HG02623 (cell line): ENCODE results near the gene PMEPA1.

Source experiments
- ATAC-seq: cut with Tn5 transposase; IDR thresholded peaks from one replicate; pipeline ENCODE4 v1.9.1; 2021; ENCODE audit warnings: moderate library complexity; ENCODE audit not compliant: unreplicated experiment

The PMEPA1 gene

GRCh38 chr20:57680131-57680716, 29.6 kb downstream of the PMEPA1 start:
- peak; percentile 35 for ATAC-seq

GRCh38 chr20:57679113-57679512, 30.7 kb downstream of the PMEPA1 start:
- no peak for ATAC-seq

- no peak for ATAC-seq
Observed at GRCh38 chr20:57678340-57678739, 31.5 kb downstream of the PMEPA1 start.

GRCh38 chr20:57677584-57677982, 32.2 kb downstream of the PMEPA1 start:
- no peak for ATAC-seq

GRCh38 chr20:57676589-57677583, 32.9 kb downstream of the PMEPA1 start:
- no peak for ATAC-seq

- no peak for ATAC-seq
Observed at GRCh38 chr20:57675773-57676172, 34.0 kb downstream of the PMEPA1 start.

- no peak for ATAC-seq
Observed at GRCh38 chr20:57672953-57673575, 36.8 kb downstream of the PMEPA1 start.

- no peak for ATAC-seq
Observed at GRCh38 chr20:57672164-57672563, 37.7 kb downstream of the PMEPA1 start.

GRCh38 chr20:57671662-57672061, 38.2 kb downstream of the PMEPA1 start:
- no peak for ATAC-seq

- no peak for ATAC-seq
Observed at GRCh38 chr20:57671072-57671391, 38.8 kb downstream of the PMEPA1 start.

- no peak for ATAC-seq
Observed at GRCh38 chr20:57670288-57671071, 39.3 kb downstream of the PMEPA1 start.

GRCh38 chr20:57669632-57670031, 40.2 kb downstream of the PMEPA1 start:
- ATAC-seq, result no peak

GRCh38 chr20:57667924-57668782, 41.7 kb downstream of the PMEPA1 start:
- ATAC-seq, result no peak

- ATAC-seq, result no peak
Observed at GRCh38 chr20:57667388-57667787, 42.4 kb downstream of the PMEPA1 start.

GRCh38 chr20:57666834-57667157, 43.0 kb downstream of the PMEPA1 start:
- no peak for ATAC-seq

GRCh38 chr20:57666106-57666833, 43.5 kb downstream of the PMEPA1 start:
- ATAC-seq, result no peak

GRCh38 chr20:57665589-57665971, 44.2 kb downstream of the PMEPA1 start:
- no peak for ATAC-seq

GRCh38 chr20:57664924-57665588, 44.8 kb downstream of the PMEPA1 start:
- no peak for ATAC-seq

- ATAC-seq, result no peak
Observed at GRCh38 chr20:57664476-57664875, 45.3 kb downstream of the PMEPA1 start.
